Measurements from ENCODE around the gene ICOSLG.
"Not testable (repeated sequence)": the region's sequence is repeated elsewhere in the genome, so short reads cannot be mapped to it uniquely, and the experiment has no call there.

DNA sequence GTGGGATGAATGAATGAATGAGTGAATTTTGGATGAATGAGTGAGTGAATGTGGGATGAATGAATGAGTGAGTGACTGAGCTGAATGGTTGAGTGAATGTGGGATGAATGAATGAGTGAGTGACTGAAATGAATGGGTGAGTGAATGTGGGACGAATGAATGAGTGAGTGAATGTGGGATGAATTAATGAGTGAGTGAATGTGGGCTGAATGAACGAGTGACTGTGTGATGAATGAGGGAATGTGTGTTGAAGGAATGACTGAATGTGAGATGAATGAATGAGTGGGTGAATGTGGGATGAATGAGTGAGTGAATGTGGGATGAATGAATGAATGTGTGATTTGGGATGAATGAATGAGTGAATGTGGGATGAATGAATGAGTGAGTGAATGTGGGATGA is 28.8 kb downstream of the ICOSLG start:
- TF ChIP-seq, protein P1, sequence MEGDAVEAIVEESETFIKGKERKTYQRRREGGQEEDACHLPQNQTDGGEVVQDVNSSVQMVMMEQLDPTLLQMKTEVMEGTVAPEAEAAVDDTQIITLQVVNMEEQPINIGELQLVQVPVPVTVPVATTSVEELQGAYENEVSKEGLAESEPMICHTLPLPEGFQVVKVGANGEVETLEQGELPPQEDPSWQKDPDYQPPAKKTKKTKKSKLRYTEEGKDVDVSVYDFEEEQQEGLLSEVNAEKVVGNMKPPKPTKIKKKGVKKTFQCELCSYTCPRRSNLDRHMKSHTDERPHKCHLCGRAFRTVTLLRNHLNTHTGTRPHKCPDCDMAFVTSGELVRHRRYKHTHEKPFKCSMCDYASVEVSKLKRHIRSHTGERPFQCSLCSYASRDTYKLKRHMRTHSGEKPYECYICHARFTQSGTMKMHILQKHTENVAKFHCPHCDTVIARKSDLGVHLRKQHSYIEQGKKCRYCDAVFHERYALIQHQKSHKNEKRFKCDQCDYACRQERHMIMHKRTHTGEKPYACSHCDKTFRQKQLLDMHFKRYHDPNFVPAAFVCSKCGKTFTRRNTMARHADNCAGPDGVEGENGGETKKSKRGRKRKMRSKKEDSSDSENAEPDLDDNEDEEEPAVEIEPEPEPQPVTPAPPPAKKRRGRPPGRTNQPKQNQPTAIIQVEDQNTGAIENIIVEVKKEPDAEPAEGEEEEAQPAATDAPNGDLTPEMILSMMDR (IDR thresholded peaks at IDR 0.05) = not testable (repeated sequence)
- TF ChIP-seq EP300, POLR2A, POLR2AphosphoS5 (IDR thresholded peaks at IDR 0.05): not testable (repeated sequence)
